Upper lobe of left lung (tissue), 6 donors: ENCODE measurements around the gene SLC15A2. TPM values are rescaled to one million over a fixed set of nuclear protein-coding genes. Genes with fewer than 3 reads are reported as not detected.

Experiments used
- ATAC-seq, 2 donors: fragments of 200-7000 bp; cut with Tn5 transposase; one replicate each; pipeline ENCODE4 v1.9.1; 2022; ENCODE audit warnings: mild to moderate bottlenecking in 2 of 2, moderate library complexity in 2 of 2; ENCODE audit not compliant: low FRiP score in 2 of 2
- DNase-seq, 2 donors: peaks; one replicate each; pipeline ENCODE4 v3.0.0-alpha.2; 2019 to 2020
- H3K27ac ChIP-seq, 4 donors: fragments of 200-600 bp; sonication (generic); one replicate each; pipeline ENCODE4 v1.5.1; 2016 to 2019
- H3K27me3 ChIP-seq, 4 donors: fragments of 200-600 bp; sonication (generic); one replicate each; pipeline ENCODE4 v1.5.1; 2017 to 2019
- H3K36me3 ChIP-seq, 4 donors: fragments of 200-600 bp; sonication (generic); one replicate each; pipeline ENCODE4 v1.5.1; 2016 to 2019
- H3K4me1 ChIP-seq, 4 donors: fragments of 200-600 bp; sonication (generic); one replicate each; pipeline ENCODE4 v1.5.1; 2018 to 2019
- H3K4me3 ChIP-seq, 4 donors: fragments of 200-600 bp; sonication (generic); one replicate each; pipeline ENCODE4 v1.5.1; 2017 to 2019; ENCODE audit warnings: mild to moderate bottlenecking in 2 of 4, moderate library complexity in 1 of 4
- H3K9me3 ChIP-seq, 4 donors: fragments of 200-600 bp; sonication (generic); one replicate each; pipeline ENCODE4 v1.5.1; 2018 to 2019
- CTCF ChIP-seq, 6 experiments: fragments of 450-650 bp in 4 of 6; fragments of 200-600 bp in 2 of 6; sonication (generic) in 2 of 6; IDR thresholded peaks; one replicate each; pipeline ENCODE4 v1.5.1; 2016 to 2019; ENCODE audit warnings: antibody characterized with exemption in 6 of 6
- EP300 ChIP-seq, 4 donors: sonication (generic); formaldehyde crosslinking; IDR thresholded peaks; one replicate each; pipeline ENCODE4 v1.5.1; 2017; ENCODE audit warnings: antibody characterized with exemption in 4 of 4, control low read depth in 2 of 4
- POLR2A ChIP-seq, 4 donors: fragments of 450-650 bp; IDR thresholded peaks; one replicate each; pipeline ENCODE4 v1.5.1; 2016 to 2017; ENCODE audit warnings: antibody characterized with exemption in 4 of 4, mild to moderate bottlenecking in 2 of 4
- POLR2AphosphoS5 ChIP-seq, 2 donors: sonication (generic); formaldehyde crosslinking; IDR thresholded peaks; one replicate each; pipeline ENCODE4 v1.5.1; 2017; ENCODE audit warnings: antibody characterized with exemption in 2 of 2
- WGBS, 2 donors: methylation state at CpG; one replicate each; pipeline ENCODE4 v1.1.5; 2017 to 2018; 5-methylcytosine and 5-hydroxymethylcytosine counted together
- total RNA-seq, 6 donors: library from RNA; depleted of rRNA in 4 of 6; stranded (reverse); fragments of >200 nt in 4 of 6; gene quantifications; one replicate each; pipeline versions ENCODE4 v1.1.0 to v1.2.1, GENCODE V29; 2016 to 2021
- donor health status: DM: no; HTN: no; CAD: no; lungs with moderate emphysema.
- donor health status: DM: no; HTN: yes; CAD: no; lungs with severe emphysema.

SLC15A2 gene
- total RNA-seq, 6 donors from 2014 or later = 25.1 to 72.4 (median 40.8) TPM

GRCh38 chr3:121976727-121977126, 82.5 kb downstream of the SLC15A2 start:
- DNase-seq (no peak), ATAC-seq (no peak)
- no peaks in the 10 kb centered on the region for H3K4me1 ChIP-seq
- TF ChIP-seq POLR2AphosphoS5 (IDR thresholded peaks at IDR 0.05) (no peak), POLR2A (IDR thresholded peaks at IDR 0.05) (no peak), CTCF (IDR thresholded peaks at IDR 0.05) (no peak), EP300 (IDR thresholded peaks at IDR 0.05) (no peak)
- H3K36me3 ChIP-seq = no peaks in the 10 kb centered on the region
- H3K27me3 ChIP-seq = no peaks in the 10 kb centered on the region
- H3K4me3 ChIP-seq = no peak overlapping the region
- whole genome bisulfite sequencing, 2 donors = 62 to 78% methylated on average over 1 of the region's 1 CpG
- H3K9me3 ChIP-seq = no peaks in the 10 kb centered on the region
- H3K27ac ChIP-seq = no peak overlapping the region

GRCh38 chr3:121979246-121979645, 85.0 kb downstream of the SLC15A2 start:
- Histone ChIP-seq H3K4me1 (no peaks in the 10 kb centered on the region), H3K27ac (no peak overlapping the region), H3K4me3 (no peak overlapping the region), H3K36me3 (no peaks in the 10 kb centered on the region), H3K27me3 (no peaks in the 10 kb centered on the region), H3K9me3 (peaks cover 0 to 8% (median 0%) of the 10 kb centered on the region in 4 donors)
- ATAC-seq = no peak
- TF ChIP-seq EP300 (IDR thresholded peaks at IDR 0.05) = no peak
- no peak for TF ChIP-seq CTCF (IDR thresholded peaks at IDR 0.05)
- TF ChIP-seq POLR2A (IDR thresholded peaks at IDR 0.05) = no peak
- TF ChIP-seq POLR2AphosphoS5 (IDR thresholded peaks at IDR 0.05) = no peak
- DNase-seq = no peak
- 88 to 94% methylated on average over 2 of the region's 2 CpGs for WGBS, 2 donors

GRCh38 chr3:121979734-121980449, 85.7 kb downstream of the SLC15A2 start:
- ATAC-seq = no peak
- H3K9me3 ChIP-seq = peaks cover 0 to 8% (median 0%) of the 10 kb centered on the region in 4 donors
- no peak for DNase-seq
- H3K4me3 ChIP-seq = no peak overlapping the region
- no peaks in the 10 kb centered on the region for H3K36me3 ChIP-seq
- TF ChIP-seq POLR2AphosphoS5 (IDR thresholded peaks at IDR 0.05) = no peak
- TF ChIP-seq EP300 (IDR thresholded peaks at IDR 0.05) = no peak
- TF ChIP-seq CTCF (IDR thresholded peaks at IDR 0.05) = no peak
- TF ChIP-seq POLR2A (IDR thresholded peaks at IDR 0.05) = no peak
- H3K4me1 ChIP-seq = no peaks in the 10 kb centered on the region
- no peaks in the 10 kb centered on the region for H3K27me3 ChIP-seq
- no peak overlapping the region for H3K27ac ChIP-seq

GRCh38 chr3:121980450-121980796, 86.2 kb downstream of the SLC15A2 start:
- WGBS, 2 donors = 83 to 84% methylated on average over 5 of the region's 5 CpGs
- no peaks in the 10 kb centered on the region for H3K27me3 ChIP-seq
- no peak overlapping the region for H3K27ac ChIP-seq
- peaks cover 0 to 8% (median 0%) of the 10 kb centered on the region in 4 donors for H3K9me3 ChIP-seq
- H3K4me1 ChIP-seq = no peaks in the 10 kb centered on the region
- H3K36me3 ChIP-seq = no peaks in the 10 kb centered on the region
- no peak overlapping the region for H3K4me3 ChIP-seq
- no peak for ATAC-seq
- no peak for DNase-seq
- no peak for TF ChIP-seq POLR2AphosphoS5 (IDR thresholded peaks at IDR 0.05)
- no peak for TF ChIP-seq POLR2A (IDR thresholded peaks at IDR 0.05)

GRCh38 chr3:121981473-121981872, 87.3 kb downstream of the SLC15A2 start:
- TF ChIP-seq CTCF (IDR thresholded peaks at IDR 0.05) (no peak), POLR2A (IDR thresholded peaks at IDR 0.05) (no peak), POLR2AphosphoS5 (IDR thresholded peaks at IDR 0.05) (no peak), EP300 (IDR thresholded peaks at IDR 0.05) (no peak)
- H3K4me1 ChIP-seq = no peaks in the 10 kb centered on the region
- H3K27ac ChIP-seq = no peak overlapping the region
- no peak overlapping the region for H3K4me3 ChIP-seq
- DNase-seq (no peak), ATAC-seq (no peak)
- peaks cover 0 to 8% (median 0%) of the 10 kb centered on the region in 4 donors for H3K9me3 ChIP-seq
- H3K36me3 ChIP-seq = no peaks in the 10 kb centered on the region
- 68 to 80% methylated on average over 2 of the region's 2 CpGs for WGBS, 2 donors
- H3K27me3 ChIP-seq = no peaks in the 10 kb centered on the region
